GM12874 (cell line): ENCODE data around the gene SCN3A.

Source experiments
- TF ChIP-seq, protein P1 (sequence below): IDR thresholded peaks from 2 replicates; pipeline ENCODE4 v1.5.1; 2011; ENCODE audit warnings: low read depth, mild to moderate bottlenecking, control low read depth, low read length, moderate library complexity; ENCODE audit not compliant: insufficient read depth

SCN3A gene

DNA sequence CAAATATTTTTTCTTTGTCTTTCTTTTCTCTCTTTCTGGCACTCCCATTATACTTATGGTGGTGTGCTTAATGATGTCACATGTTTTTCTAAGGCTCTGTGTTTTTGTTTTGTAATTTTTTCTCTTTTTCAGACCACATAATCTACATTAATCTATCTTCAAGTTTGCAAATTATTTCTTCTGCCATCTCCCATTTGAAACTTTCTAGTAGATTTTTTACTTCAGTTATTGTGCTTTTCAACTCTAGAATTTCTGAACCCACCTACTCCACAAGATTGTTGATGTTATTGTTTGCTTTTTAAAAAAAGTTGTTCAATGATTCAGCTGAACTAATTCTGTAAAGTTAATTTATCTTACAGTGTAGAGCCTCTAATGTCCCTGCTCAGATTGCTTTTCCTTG lies 121.4 kb downstream of the SCN3A start:
- TF ChIP-seq, protein P1, sequence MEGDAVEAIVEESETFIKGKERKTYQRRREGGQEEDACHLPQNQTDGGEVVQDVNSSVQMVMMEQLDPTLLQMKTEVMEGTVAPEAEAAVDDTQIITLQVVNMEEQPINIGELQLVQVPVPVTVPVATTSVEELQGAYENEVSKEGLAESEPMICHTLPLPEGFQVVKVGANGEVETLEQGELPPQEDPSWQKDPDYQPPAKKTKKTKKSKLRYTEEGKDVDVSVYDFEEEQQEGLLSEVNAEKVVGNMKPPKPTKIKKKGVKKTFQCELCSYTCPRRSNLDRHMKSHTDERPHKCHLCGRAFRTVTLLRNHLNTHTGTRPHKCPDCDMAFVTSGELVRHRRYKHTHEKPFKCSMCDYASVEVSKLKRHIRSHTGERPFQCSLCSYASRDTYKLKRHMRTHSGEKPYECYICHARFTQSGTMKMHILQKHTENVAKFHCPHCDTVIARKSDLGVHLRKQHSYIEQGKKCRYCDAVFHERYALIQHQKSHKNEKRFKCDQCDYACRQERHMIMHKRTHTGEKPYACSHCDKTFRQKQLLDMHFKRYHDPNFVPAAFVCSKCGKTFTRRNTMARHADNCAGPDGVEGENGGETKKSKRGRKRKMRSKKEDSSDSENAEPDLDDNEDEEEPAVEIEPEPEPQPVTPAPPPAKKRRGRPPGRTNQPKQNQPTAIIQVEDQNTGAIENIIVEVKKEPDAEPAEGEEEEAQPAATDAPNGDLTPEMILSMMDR: no peak

DNA sequence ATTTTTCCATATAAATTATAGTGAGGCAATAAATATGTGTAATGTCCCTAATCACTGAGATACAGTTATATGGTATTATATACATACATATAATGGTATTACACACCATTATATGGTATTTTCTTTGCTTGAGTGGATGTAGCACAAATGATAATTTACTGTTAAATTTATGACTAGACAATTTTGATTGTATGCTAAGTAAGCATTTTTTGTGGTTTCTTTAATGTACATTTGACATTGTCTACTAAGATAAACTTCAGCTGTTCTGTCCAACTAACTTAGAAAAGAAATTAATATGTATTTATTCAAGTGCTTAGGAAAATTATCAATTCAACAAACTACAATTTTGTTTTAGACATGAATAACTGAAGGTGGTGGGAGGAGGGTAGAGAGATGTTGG lies 122.6 kb downstream of the SCN3A start:
- TF ChIP-seq, protein P1: no peak

DNA sequence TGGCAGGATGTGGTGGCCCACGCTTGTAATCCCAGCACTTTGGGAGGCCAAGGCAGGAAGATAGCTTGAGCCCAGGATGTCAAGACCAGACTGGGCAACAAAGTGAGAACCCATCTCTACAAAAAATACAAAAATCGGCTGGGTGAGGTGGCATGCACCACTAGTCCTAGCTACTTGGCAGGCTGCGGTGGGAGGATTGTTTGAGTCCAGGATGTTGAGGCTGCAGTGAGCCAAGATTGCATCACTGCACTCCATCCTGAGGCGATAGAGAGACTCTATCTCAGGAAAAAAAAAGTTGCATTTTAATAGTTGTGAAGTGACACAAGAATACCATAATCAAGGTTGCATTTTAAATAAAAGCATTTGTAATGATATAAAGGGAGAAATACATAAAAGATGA lies 124.4 kb downstream of the SCN3A start:
- TF ChIP-seq, protein P1: no peak

DNA sequence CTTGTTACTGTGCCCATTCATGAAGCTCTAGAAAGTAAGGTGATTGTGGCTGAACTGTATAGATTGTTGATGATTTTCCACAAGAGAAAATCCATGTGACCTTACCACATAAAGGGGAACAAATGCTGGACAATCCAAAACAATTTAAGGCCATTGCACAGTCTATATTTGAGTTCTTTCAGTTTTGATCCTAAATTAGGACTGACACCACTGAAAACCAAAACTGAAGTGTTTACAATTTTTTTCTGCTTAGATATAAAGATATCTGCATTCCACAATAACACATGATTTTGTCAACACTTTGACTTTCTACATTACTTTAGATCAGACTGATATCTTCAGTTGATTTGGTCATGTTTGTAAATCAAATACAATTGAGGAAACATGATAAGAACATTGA lies 124.9 kb downstream of the SCN3A start:
- TF ChIP-seq, protein P1: no peak

DNA sequence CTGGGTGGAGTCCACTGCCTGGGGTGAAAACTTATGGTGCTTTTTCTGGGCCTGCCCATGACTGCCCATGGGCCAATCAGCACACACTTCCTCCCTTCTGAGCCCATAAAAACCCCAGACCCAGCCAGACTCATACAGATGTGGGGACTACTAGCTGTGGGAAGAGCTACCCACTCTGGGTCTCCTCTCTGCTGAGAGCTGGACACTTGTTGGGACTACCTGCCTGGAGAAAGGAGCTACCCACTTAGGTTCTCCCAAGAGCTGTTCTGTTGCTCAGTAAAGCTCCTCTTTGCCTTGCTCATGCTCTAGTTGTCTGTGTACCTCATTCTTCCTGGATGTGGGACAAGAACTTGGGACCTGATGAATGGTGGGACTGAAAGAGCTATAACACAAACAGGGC lies 129.0 kb downstream of the SCN3A start:
- TF ChIP-seq, protein P1: no peak

DNA sequence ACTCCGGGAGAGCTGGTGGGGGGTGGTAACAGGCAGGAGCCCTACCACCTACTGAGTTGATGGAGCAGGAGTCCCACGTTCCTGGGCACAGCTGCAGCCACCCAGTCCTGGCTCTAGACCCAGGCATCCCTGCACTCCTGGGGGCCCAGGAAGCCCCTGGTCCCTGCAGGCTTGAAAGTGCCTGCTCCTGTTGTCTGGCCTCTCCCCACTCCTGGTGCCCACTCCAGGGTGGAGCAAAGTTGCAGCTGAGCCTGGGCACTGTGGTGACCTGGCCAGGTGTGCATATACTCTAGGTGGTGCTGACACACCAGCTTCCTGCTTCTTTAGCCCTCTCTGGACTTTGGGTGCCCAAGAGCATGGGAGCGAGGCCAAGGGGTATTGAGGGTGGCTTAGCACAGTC lies 129.5 kb downstream of the SCN3A start:
- TF ChIP-seq, protein P1: no peak

DNA sequence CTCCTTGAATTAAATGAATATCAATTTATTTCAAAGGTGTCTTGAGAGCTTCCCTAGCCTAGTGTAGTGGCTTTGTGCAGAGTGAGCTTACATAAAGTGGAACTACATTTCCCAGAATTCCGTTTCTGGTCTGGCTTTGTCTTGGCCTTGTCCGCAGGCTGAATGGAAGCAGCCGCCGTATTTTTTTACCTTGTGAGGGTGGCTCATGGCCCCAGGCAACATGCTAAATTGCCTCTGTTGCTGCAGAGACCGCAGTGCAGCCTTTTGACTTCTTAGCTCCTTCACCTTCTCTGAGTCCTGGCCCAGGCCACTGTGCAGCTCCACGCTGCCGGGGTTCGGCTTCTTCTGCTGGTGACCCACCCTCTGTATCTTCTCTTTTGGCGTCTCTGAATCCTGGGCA lies 133.8 kb downstream of the SCN3A start:
- TF ChIP-seq, protein P1: no peak

DNA sequence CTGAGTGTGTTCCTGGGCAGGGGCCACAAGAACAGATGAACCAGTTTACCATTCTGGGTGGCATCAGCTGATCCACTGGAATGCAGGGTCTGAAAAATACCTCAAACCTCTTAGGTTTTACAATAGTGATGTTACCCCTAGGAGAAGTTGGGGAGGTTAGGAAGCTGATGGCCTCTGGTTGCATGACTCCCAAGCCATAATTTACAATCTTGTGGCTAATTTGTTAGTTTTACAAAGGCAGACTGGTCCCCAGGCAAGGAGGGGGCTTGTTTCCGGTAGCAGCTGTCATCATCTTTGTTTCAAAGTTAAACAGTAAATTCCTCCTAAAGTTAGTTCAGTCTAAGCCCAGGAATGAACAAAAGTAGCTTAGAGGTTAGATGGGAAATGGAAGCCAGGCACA lies 134.7 kb downstream of the SCN3A start:
- TF ChIP-seq, protein P1: no peak
